HG02840 (cell line): ENCODE data around the gene BRCA2.

Experiments used
- ATAC-seq: cut with Tn5 transposase; IDR thresholded peaks from one replicate; pipeline ENCODE4 v1.9.1; 2021; ENCODE audit warnings: mild to moderate bottlenecking, moderate library complexity, moderate number of reproducible peaks; ENCODE audit not compliant: unreplicated experiment, low FRiP score

The BRCA2 gene, protein sequence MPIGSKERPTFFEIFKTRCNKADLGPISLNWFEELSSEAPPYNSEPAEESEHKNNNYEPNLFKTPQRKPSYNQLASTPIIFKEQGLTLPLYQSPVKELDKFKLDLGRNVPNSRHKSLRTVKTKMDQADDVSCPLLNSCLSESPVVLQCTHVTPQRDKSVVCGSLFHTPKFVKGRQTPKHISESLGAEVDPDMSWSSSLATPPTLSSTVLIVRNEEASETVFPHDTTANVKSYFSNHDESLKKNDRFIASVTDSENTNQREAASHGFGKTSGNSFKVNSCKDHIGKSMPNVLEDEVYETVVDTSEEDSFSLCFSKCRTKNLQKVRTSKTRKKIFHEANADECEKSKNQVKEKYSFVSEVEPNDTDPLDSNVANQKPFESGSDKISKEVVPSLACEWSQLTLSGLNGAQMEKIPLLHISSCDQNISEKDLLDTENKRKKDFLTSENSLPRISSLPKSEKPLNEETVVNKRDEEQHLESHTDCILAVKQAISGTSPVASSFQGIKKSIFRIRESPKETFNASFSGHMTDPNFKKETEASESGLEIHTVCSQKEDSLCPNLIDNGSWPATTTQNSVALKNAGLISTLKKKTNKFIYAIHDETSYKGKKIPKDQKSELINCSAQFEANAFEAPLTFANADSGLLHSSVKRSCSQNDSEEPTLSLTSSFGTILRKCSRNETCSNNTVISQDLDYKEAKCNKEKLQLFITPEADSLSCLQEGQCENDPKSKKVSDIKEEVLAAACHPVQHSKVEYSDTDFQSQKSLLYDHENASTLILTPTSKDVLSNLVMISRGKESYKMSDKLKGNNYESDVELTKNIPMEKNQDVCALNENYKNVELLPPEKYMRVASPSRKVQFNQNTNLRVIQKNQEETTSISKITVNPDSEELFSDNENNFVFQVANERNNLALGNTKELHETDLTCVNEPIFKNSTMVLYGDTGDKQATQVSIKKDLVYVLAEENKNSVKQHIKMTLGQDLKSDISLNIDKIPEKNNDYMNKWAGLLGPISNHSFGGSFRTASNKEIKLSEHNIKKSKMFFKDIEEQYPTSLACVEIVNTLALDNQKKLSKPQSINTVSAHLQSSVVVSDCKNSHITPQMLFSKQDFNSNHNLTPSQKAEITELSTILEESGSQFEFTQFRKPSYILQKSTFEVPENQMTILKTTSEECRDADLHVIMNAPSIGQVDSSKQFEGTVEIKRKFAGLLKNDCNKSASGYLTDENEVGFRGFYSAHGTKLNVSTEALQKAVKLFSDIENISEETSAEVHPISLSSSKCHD (N-terminal part only)

DNA sequence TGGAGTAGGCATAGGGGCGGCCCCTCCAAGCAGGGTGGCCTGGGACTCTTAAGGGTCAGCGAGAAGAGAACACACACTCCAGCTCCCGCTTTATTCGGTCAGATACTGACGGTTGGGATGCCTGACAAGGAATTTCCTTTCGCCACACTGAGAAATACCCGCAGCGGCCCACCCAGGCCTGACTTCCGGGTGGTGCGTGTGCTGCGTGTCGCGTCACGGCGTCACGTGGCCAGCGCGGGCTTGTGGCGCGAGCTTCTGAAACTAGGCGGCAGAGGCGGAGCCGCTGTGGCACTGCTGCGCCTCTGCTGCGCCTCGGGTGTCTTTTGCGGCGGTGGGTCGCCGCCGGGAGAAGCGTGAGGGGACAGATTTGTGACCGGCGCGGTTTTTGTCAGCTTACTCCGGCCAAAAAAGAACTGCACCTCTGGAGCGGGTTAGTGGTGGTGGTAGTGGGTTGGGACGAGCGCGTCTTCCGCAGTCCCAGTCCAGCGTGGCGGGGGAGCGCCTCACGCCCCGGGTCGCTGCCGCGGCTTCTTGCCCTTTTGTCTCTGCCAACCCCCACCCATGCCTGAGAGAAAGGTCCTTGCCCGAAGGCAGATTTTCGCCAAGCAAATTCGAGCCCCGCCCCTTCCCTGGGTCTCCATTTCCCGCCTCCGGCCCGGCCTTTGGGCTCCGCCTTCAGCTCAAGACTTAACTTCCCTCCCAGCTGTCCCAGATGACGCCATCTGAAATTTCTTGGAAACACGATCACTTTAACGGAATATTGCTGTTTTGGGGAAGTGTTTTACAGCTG, at the start of gene BRCA2, which contains the start of gene ZAR1L:
BRCA2 (plus strand) TSS at position 271 of the 790 bp plus-strand sequence. CDS start 953 bp downstream, outside the sequence.
ZAR1L (minus strand) TSS at position 126 of the 790 bp plus-strand sequence. CDS start 3,438 bp downstream, outside the sequence.
- ATAC-seq = peak; percentile 92

DNA sequence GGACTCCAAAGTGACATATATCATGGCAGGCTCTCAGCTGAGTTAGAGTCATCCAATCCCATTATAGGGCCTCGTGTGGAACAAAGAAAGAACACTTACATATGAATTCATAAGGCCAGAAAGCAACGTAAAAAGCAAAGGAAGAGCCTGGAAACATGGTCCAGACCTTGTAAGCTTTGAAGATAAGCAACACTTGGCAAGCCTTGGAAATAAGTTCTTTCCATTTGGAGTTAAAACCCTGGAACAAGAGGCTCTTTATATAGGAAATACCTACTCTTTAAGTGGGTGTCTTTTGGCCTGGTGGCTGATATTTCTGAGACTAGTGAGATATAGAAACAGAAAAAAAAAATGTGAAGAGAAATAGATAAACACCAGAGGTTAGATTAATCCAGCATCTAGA, 49.6 kb upstream of the BRCA2 start:
- no peak for ATAC-seq

DNA sequence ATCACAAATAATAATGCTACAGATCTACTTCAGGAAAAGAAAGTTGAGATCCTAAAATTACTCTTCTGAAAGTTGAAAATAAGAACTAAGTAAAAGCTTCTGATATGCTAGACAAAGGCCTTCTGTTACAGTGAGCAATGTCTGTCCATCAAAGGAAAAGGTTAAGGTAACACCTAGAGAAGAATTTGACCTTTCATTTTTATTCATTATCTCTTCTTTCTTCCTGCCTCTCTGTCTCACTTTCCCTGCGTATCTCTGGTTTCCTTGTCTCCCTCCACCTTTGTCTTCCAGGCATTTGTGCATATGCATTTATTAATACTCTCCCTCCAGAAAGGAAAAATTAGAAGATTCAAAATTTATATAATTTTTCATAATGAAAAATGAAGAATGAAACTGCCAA, 49.2 kb upstream of the BRCA2 start:
- ATAC-seq = no peak

DNA sequence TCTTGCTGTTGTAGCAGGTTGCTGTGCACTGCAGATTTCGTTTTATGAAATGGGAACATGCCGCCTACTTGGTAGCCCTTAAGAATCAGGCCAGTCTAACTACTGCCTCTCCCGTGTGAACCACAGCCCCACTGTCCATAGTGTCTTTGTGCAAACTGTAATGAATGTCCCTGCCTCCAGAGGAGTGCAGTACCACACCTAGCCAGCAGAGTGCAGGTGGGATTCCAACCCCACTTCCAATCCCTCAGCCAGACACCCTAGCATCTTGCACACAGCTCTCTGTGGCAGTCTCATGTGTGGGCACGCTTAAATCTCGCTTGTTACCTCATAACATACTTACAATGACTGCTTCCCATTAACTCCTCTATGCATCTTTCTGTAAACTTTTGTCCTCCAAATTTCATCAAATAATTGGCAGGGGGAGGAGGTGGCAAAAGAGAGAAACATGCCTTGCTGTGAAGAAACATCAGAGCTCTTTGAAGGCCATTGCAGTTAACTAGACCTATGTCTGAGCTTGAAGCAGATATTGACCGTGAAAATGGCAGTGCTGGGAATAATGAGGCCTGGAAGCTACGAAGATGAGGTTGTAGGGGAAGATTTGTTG, 47.4 kb upstream of the BRCA2 start:
- no peak for ATAC-seq

DNA sequence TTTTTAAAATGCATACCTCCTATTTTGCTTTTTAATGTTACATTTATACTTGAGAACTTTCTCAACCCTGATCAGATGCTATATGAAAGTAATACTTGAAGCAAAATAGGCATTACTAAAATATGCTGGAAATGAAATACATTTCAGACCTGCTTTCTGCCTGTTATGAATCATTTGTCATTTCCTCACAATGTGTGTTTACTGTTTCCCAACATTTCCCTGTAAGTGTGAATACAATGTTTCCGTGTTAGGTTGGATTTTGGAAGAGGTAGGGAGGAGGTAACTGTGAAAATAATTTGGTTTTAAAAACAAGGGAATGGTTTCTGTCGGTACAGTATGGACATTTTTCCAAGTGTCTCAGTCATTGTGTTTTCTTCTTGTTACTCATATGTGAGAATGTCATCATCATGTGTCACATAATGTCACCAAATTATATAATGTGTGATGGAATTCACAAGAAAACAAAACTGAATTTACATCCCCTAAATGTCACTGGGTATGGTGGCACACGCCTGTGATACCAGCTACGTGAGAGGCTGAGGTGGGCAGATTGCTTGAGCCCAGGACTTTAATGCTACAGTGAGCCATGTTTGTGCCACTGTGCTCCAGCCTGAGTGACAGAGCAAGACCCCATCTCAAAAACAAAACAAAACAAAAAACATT, 43.2 kb upstream of the BRCA2 start:
- no peak for ATAC-seq

DNA sequence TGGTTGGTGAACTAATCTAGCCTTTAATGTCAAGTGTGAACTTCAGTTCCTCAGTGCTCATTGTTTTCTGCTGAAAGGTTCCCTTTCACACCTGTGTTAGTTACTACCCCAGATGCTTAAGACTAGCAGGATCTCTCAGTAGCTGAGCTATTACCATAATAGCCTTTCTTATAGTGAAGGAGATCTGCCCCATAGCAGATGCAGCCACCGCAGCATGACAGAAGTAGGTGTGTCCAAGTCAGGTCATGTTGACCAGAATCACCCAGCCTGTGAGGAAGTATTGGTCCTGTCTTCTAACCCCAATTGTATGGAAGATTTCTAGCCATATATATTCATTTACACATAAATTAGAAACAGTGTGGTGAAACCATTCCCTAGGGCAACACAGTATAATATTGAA, 37.5 kb upstream of the BRCA2 start:
- no peak for ATAC-seq

DNA sequence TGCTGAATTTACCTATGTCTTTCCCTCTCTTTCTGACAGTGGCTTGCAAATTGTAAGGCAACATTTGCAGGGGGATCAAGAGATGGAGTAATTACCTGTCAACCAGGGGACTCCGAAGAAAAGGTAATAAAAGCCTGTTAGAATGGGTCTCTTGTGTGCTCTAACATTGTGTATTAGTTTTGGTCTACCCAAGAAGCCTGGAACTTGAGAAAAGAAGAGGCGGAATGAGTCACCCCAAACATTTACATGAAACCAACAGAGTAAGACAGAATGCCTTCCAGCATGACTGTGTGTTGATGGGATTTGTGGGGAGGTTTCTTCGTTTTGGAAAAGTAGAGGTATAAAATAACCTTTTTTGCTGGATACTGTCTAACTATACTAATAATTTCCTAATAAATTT, 36.9 kb upstream of the BRCA2 start:
- ATAC-seq = no peak

DNA sequence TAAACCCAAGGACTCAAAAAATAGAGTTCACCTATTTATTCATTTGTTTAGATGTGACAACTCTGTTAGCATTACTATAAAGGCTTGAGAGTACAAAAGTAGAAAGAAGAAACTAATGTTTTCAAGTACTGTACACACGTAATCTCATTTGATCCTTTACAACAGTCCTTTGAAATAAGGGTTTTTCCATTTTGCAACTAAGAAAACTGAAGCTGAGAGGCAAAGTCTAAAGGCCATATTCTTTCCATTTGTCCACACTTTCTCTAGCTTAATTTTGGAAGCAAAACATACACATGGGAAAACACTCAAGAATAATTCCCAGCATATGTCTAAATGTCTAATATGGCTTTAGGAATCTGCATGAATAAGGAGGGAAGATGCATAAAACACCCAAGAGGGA, 34.2 kb upstream of the BRCA2 start:
- no peak for ATAC-seq

DNA sequence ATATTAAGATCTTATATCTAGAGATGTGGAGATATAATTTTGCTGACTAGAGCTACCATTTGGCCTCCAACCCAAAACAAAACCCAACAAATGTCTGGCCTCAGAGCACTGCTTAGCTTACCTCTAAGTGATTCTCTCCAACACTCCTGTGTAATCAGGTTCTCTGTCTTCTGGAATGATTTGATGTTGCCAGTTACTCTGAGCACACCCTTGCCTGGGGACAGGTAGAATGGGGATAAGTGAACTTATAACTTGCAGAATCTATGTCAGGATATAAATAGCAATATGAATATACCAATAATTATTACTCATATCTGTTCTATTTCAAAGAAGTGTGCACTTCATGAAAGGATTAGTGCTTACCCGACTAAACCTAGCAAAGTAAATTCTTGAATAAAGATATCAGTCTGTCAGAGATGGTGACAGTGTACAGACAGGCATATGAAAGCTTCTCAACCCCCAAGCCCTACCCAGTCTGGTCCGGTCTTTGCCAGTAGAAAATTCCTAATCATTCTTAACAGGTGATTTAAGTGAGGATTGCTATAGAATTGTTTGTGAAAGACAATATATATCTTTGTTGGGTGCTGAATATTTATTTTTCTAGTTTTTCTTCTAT, 33.1 kb upstream of the BRCA2 start:
- no peak for ATAC-seq

DNA sequence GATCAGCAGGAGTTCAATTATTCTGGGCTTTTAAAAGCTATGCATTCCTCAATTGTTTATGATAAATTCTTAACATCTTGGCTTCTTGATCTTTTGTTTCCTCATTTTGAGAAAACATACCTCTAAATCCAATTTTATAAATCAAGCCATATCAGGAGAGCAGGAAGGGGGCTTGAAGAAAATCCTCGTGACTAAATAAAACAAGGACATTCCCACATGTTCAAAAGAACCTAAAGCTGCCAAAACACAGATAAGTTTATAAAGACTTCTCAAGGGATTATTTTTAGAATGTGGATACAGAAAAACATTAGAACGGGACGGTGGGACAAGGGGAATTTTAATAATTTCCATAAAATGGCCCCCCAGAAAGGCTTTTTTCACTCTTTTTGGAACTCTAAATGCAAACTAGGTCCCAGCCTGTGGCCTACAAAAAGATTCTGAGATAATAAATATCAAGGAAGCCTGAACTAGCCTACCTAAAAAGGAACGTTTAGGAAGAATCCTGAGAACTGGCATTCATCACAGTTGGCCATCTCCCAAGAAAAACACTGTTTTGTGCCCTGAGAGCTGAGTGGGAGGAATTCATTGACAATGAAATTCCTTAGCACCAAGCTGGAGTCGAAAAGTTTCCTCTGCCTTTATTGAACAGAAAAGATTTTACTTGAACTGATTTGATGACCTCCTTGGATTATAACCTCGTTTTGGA, 30.2 kb upstream of the BRCA2 start:
- no peak for ATAC-seq

DNA sequence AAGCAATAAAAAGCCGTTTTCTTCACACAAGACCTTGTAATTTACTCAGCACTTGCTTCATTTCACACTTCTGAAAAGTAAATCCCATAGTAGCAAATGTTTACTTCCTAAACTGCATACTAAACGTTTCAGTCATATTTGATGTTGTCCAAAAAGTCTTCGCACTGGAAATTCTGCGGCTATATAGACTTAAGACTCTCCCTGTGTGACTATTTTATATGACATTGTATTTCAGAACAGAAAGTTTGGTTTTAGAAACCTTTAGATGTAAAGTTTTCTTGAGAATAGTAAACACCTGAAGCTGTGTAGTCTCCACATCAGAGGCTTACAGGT, 29.7 kb upstream of the BRCA2 start:
- ATAC-seq = no peak

DNA sequence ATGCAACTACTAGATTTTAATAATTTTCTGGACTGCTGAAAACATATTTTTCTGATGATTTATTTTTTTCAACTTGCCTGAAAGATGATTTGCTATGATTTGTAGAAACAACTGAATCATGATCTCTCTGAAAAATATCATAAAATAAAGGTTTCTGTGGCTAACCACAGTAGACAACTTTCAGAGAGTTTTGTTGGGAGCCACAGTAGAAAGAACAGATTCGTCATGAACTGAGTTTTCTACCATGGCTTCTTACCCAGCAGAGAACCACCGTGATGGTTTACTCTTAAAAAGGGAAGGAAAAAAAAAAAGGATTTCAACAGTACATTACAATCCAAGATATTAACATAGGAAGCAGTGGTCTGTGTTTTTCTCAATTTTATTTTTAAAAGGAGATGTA, 18.1 kb upstream of the BRCA2 start:
- ATAC-seq = no peak

DNA sequence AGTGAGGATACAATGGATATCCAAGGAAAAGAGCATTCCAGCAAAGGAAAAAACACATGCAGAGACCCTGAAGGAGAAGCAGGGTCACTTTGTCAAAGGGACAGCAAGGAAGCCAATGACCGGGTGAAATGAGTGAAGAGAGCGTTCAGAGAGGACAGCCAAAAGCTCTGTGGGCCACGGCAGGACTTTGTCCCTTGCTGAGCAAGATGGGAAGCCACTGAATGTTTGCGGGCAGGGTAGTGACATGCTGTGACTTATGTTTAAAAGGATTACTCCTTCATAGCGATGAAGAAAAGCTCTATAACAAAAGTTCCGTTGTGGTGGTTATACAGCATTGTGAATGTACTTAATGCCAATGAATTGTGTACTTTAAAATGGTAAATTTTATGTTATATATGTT, 16.6 kb upstream of the BRCA2 start:
- no peak for ATAC-seq

DNA sequence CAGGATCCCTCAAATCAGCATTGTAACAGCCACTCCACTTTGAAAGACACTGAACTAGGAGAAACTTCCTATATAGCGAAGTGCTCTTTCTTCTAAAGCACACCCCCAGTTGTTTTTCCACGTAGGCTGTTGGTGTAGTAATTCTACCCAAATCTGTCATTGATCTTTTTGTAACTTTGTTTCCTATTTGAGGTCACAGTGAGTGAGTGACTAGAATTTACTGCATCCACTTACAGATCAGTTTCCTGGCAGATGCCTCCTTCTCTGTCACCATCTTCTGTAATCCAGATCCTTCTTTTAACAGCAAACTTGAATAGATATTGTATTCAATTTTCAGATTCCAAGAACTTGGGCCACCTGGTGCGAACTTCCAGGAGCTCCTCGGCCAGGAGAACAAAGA, 15.4 kb upstream of the BRCA2 start:
- no peak for ATAC-seq

DNA sequence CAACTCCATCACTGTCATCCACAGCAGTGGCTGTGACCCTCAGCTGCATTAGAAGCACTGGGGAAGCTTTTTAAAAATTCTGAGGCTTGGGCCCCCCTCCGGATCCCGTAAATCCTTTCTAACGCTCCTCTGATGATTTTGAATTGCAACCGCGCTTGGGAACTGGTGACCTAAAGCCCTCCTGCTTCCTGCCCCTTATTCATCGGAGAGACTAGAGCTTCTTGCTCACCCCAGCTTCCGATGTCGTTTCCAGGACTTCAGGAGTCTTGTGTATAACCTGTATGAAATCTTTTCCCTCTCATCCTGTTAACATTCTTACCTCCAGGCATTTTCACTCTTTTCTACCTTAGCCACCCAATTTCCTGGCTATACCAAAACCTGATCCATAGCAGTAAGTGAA, 14.9 kb upstream of the BRCA2 start:
- no peak for ATAC-seq

DNA sequence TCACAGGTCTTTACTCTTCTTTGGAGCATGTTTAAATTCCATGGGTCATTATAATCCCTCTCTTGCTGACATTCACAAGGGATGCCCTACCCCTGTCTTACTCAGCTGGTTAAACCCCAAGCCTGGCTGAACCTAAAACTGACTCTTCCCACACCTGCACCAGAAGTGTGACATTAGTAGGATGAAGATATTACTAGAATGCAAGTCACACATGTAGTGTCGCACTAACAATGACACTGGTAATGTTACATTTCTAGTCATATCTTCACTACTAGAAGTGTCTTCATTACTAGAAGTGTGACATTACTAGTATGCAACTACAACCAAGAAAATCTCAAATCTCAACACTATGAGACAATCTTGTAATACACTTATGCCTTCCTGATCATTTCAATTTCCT, 14.4 kb upstream of the BRCA2 start:
- no peak for ATAC-seq

DNA sequence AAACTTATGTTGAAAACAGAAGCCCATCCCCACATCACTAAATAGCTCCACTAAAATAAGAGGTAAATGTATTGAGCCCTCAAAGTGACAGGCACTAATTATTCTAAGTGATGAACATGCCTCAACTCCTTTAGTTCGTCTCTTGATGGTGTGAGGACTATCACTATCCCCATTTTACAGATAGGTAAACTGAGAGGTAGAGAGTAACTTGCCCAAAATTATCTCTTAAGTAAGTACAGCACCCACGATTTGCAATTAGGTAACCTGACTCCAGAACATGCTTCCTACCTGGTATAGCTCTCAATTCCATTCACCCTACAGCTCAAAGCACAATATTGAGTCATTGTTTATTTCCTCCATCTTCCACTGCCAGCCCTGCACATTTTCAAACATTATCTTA, 12.8 kb upstream of the BRCA2 start:
- no peak for ATAC-seq

DNA sequence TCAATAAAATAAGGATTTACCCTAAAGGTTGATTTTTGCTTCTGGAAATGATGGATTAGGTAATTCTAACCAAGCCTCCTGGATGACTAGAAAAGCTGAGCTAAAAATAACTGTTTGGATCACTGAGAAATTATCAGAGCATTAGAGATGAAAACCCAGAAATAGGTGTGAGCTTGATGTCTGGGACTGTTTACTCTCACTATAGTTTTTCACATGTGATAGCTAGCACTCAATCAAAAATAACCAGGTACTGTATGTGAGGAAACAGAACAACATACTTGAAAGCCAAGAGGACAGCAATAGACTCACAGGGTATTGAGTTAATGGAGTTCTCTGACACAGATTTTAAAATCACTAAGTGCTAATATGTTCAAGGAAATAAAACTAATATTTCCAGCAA, 9.7 kb upstream of the BRCA2 start:
- no peak for ATAC-seq
